UCSD-AML1 (cell line): ENCODE results near the gene SF3B3.

Experiments used
- DNase-seq: peaks from one replicate; lab custom pipeline; 2025; ENCODE audit not compliant: unreplicated experiment; lab: John Stamatoyannopoulos, UW

Gene SF3B3

GRCh38 chr16:70563636-70564035, 40.0 kb downstream of the SF3B3 start:
- DNase-seq, result no peak

GRCh38 chr16:70565053-70565452, 41.4 kb downstream of the SF3B3 start:
- no peak for DNase-seq

DNA sequence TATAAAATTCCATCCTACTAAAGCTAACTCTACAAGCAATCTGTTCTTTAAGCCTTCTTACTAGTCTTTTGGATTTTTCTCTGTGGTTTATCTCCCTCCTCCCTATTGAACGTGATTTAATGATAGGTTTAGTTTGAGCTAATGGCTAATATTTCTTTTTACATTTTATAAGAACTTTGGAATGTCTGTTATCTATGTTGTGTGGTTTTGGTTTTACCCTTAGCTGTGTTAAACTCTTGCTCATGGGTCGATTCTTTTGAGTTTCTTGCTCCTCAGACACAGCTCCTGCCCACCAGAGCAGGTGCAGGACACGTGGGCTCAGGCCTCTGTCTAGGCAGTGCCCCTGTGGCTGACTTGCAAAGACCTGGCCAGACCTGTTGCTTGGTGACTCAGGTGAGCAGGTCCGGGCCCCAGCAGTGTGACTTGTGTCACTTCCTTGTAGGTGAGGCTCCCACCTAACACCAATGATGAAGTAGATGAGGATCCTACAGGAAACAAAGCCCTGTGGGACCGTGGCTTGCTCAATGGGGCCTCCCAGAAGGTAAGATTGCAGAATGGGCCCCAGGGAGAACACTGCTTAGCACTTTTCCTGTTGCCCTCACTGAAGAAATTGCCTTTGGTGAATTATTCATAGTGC, 45.1 kb downstream of the SF3B3 start:
- no peak for DNase-seq

- no peak for DNase-seq
These were observed 46.1 kb downstream of the SF3B3 start for GRCh38 chr16:70569752-70570151.

GRCh38 chr16:70570967-70571570, 47.5 kb downstream of the SF3B3 start:
- DNase-seq, result no peak

DNA sequence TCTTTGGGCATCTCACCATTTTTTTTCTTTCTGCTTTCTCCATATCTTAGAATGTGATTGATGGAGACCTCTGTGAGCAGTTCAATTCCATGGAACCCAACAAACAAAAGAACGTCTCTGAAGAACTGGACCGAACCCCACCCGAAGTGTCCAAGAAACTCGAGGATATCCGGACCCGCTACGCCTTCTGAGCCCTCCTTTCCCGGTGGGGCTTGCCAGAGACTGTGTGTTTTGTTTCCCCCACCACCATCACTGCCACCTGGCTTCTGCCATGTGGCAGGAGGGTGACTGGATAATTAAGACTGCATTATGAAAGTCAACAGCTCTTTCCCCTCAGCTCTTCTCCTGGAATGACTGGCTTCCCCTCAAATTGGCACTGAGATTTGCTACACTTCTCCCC, 48.0 kb downstream of the SF3B3 start:
- no peak for DNase-seq

DNA sequence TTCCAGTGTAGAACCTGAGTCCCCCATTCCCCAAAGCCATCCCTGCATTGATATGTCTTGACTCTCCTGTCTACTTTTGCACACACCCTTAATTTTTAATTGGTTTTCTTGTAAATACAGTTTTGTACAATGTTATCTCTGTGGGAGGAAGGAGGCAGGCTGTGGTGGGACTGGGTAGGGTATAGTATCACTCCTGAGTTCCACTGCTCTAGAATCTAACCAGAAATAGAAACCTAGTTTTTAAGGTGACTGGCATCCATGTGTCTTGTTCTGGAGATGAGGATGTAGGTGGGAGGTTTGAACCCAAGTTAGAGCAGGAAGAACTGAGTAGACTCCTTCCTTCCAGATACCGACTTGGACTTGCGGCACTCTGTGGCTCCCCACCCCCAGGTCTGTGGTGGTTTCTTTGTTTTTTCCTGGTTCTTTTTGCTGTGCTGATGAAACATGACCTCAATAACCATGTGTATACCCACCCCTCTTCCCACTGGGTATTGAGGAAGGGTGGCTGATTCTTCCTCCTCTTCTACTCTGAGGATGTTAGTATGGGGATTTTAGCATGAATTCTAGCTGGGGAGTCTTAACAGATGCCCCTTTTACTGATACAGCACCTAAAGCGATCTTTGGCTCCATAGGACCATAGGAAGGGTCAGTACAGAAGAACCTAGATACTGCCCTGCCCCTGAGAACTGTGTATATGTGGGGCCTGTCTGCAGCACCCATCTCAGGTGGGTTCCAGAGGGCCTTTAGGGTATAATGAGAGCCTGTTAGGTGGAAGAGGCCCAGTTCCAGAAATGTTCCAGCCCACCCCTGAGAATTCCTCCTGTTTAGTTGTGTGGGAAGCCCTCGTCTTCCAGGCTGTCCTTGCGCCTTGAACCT, 48.7 kb downstream of the SF3B3 start:
- peak; percentile 72 for DNase-seq

- DNase-seq, result no peak
These were observed 49.3 kb downstream of the SF3B3 start for GRCh38 chr16:70572926-70573270.

- DNase-seq, result no peak
These were observed 50.0 kb downstream of the SF3B3 start for GRCh38 chr16:70573451-70574121.

- DNase-seq, result no peak
These were observed 51.1 kb downstream of the SF3B3 start for GRCh38 chr16:70574595-70575271.

- DNase-seq, result no peak
These were observed 51.8 kb downstream of the SF3B3 start for GRCh38 chr16:70575376-70575775.

DNA sequence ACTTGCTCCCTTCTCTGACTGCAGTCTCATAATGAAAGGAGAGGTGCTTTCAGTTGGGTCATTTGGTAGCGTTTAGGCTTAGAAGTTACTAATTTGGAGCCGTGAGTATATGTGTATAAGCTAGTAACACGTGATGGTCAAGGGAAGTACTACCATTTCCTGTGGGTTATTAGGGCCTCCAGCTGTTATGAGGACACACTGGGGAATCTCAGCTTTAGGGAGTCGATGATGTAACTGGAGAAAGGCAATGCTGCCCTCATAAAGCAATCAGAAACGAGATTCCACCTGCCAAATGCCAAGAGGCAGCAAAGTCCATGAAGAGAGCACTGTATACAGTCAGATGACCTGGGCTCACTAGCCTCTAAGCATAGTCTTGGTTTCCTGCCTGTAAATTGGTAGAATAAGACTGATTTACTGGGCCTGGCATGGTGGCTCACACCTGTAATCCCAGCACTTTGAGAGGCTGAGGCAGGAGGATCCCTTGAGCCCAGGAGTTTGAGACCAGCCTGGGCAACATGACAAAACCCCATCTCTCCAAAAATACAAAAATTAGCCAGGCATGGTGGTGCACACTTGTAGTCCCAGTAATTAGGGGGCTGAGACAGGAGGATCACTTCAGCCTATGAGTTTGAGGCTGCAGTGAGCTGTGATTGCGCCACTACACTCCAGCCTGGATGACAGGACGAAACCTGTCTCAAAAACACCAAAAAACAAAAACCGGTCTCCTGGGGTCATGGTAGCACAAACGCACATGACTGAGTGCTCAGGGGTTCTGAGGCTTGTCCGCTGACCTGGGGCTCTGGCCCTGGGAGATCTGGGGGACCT, 53.0 kb downstream of the SF3B3 start:
- DNase-seq, result peak; percentile 19

- no peak for DNase-seq
These were observed 53.7 kb downstream of the SF3B3 start for GRCh38 chr16:70577256-70577698.

DNA sequence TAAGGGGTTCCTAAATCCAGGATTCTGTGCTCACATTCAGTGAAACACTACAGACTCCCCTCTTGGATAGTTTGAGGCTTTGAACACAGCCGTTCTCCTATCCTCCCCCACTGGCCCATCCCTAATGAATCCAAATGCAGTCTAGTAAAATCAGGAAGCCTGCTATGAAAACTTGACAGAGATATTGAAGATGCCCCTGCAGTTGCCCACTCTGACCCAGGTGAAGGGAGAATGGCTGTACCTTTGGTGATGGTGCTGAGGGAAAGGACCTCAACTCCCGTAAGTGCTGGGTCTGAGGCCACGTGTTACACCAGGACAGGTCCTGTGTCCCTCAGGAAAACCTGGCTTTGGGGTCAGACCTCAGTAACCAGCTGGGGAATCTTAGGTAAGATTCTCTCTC, 54.4 kb downstream of the SF3B3 start:
- no peak for DNase-seq

DNA sequence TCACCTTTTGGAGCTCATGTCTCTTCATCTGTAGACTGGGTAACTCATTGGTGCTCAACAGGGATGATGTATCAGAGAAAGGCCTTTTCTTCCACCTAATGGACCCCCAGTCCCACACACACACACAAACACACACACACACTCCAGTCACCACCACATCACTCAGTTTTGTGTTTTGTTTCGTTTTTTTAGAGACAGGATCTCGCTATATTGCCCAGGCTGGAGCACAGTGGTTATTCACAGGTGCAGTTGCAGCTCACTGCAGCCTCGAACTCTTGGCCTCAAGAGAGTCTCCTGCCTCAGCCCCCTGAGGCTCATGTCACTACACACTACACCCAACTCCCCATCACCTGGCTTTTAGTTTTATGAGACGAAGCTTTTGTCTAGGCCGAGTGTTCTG, 55.6 kb downstream of the SF3B3 start:
- DNase-seq, result no peak

- DNase-seq, result no peak
These were observed 56.3 kb downstream of the SF3B3 start for GRCh38 chr16:70579648-70580630.

DNA sequence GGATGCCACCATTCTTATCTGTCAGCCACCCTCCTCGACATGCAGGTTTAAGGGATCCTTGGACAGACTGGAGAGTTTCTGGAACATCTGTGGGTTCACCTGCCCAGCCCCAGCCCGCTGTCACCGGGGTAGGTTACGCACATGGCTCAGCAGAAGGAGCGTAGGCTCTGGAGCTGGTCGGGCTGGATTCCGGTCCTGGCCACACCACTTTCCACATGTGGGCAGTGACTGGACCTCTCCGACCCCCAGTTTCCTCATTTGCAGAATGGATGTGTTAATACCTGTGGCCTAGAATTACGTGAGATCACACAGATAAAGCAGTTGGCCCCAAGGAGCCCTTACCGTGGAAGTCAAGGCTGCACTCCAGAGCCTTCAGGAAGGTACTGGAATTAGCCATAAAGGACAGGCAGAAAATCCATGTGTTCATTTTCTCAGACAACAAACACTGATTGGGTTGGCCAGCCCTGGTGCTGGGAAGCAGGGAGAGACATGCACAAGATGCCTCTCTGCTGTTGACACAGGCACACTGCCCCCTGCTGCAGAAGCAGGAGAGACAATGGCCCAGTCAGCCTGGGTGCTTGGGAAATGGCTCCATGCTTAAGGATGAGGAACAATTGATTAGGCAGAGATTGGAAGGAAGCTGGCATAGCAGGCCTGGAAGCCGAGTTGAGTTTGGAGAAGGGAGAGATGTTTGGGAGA, 58.8 kb downstream of the SF3B3 start:
- no peak for DNase-seq

DNA sequence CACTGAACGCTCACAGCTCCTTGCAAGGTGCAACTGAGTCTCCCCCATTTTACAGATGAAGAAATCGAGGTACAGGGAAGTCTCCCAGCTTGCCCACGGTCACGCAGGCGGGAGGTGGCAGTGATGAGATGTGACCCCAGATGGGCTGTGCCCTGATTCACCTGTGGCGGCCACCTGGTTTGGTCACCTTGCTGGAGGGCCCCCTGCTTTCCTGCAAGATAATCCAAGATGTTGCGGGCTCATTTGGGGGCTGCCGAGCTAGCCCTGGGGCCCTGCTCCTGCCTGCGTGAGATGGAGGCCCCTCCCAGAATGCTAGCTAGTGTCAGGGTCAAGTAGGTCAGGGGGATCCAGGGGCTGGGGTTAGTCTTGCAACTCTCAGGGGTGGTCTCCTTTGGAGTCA, 63.1 kb downstream of the SF3B3 start:
- DNase-seq, result no peak
